ENCODE data around the gene NR0B1.

NR0B1 gene

DNA sequence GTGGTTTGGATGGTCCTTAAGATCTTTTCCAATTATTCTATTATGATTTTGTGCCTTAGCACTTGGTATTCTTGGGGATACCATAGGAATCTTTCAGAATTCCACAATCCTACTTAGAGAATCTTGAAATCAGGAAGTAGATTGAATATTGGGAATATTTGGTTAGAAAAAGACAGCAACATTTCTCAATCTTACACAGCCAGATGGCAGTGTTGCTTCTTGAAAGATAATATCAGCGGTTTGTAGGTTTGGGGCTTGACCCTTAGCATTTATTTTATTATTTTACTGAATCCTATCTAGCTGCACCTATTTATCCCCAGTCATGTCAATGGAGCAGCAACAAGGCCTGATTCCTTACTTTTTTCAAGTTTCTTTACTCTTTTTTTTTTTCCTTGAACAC is 33.7 kb downstream of the NR0B1 start:
- no peak for DNase-seq (ENCODE audit: low read depth in 2 of 2)

DNA sequence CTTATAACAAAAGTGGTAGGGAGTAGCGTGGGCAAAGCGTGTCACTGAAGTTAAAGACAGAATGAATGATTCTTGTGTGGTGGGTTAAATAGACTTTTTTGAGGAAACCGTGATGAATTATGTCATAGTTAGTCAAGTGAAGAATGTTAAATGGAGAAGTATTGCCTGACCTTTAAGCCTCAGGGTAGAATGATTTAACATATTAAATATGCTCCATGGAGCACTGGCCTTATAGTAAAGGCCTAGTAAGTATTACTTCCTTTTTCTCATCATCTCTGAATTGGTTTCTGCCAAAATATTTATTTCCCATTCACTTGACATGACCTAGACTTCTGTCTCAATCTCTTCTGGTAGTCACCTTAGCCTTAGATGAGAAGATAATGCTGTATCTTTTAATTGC is 38.6 kb downstream of the NR0B1 start:
- DNase-seq (ENCODE audit: low read depth in 2 of 2) = no peak

DNA sequence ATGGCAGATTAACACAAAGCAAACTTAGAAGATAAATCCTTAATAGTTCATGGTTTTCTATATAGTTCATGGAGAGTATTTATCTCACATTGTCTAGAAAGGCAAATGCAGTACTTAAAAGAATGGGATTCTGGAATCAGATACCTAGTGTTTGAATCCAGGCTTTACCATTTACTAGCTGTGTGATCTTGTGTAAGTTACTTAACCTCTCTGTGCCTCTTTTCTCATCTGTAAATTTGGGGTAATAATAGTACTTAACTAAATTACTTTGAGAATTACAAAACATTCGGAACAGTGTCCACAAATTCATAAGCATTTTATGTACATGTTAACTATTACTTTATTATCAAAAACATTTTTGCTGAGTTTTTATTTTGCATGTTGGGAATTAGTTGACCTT is 46.4 kb downstream of the NR0B1 start:
- DNase-seq (ENCODE audit: low read depth in 2 of 2) = no peak

DNA sequence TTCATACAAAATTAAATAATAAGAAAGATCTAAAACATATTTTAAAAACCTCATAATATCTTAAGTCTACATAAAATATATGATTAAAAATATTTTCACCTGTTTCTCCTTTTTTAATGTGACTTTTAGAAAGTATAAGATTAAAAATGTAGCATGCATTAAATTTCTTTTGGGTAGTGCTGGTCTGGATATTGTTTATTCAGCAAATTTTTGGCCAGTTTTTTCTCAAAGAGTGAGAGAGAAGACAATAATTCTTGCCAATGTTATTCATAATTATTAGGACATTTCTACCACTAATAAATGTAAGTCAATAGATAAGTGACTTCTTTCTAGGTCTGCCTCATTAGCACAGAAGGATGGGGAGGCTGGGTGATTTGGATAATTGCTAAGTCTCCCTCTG is 48.2 kb downstream of the NR0B1 start:
- DNase-seq (ENCODE audit: low read depth in 2 of 2) = no peak

DNA sequence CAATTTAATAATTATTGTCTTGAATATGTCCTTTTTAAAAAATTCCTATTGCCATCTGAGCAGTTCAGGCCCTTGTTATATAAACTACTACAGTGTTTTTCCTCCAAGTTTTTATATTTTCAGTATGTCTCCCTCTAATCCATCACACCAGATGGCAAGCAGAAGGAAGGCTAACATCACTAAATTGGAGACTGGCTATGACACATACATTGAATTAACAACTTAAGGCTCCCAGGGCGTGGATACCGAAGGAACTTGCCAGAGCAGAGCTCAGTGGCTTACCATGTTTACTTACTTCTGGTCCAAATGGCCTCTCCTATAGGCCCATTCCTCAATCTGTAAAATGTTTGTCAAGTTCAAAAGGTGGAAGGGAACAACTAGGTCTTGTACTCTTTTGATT is 49.3 kb downstream of the NR0B1 start:
- DNase-seq (ENCODE audit: low read depth in 2 of 2) = no peak
